NCI-H82 treated with DMSO at 0.1 percent for 48 hours (cell line): ENCODE results near the gene GPSM1.

Experiments
- DNase-seq: peaks from one replicate; lab custom pipeline; 2025; ENCODE audit not compliant: unreplicated experiment; lab: John Stamatoyannopoulos, UW

GPSM1 gene

DNA sequence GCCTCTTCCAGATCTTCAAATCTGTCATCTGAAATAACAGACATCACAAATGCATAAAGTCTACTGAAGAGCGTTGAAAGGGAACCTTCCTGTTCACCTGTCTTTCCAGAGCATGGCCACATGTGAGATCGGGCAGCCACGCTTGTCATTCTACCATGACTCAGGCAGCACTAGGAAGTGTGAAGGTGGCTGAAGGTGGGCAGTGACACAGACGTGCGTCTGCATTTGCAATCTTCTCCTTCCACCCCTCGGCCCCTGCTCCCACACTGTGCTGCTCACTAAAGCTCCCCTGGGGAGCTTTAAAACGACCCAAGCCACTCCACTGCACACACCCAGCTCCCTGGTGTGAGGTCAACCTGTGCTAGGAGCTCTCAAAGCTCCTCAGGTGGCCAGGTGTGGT lies 80.6 kb downstream of the GPSM1 start:
- no peak for DNase-seq
